ENCODE measurements around the gene SETBP1.
"Not testable (repeated sequence)": the region's sequence is repeated elsewhere in the genome, so short reads cannot be mapped to it uniquely, and the experiment has no call there.

Gene SETBP1

DNA sequence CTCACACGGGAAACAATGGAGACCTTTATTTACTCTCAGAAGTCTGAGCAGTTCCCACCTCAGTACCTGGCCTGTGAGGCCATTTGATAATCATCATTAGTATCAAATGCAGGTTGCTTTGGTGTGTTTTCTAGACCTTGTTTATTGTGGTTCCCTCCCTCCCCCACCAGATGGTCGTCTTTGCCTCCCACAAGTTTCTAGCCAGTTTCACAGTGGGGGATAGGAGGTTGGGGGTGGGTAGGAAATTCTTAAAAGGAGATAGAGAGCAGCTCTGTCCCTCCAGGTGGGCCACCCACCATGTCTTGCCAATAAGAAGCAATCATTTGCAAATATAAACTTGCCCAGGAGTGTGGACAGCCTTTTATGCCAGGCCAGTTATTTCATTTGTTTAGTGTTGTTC lies 31.3 kb downstream of the SETBP1 start:
- DNase-seq (ENCODE audit: low read depth): no peak
- H3K4me3 ChIP-seq (ENCODE audit: low read depth, low read length): no peak overlapping the region
- TF ChIP-seq, protein P1, sequence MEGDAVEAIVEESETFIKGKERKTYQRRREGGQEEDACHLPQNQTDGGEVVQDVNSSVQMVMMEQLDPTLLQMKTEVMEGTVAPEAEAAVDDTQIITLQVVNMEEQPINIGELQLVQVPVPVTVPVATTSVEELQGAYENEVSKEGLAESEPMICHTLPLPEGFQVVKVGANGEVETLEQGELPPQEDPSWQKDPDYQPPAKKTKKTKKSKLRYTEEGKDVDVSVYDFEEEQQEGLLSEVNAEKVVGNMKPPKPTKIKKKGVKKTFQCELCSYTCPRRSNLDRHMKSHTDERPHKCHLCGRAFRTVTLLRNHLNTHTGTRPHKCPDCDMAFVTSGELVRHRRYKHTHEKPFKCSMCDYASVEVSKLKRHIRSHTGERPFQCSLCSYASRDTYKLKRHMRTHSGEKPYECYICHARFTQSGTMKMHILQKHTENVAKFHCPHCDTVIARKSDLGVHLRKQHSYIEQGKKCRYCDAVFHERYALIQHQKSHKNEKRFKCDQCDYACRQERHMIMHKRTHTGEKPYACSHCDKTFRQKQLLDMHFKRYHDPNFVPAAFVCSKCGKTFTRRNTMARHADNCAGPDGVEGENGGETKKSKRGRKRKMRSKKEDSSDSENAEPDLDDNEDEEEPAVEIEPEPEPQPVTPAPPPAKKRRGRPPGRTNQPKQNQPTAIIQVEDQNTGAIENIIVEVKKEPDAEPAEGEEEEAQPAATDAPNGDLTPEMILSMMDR (IDR thresholded peaks at IDR 0.05; ENCODE audit: low read depth, low read length, missing control alignments): no peak

DNA sequence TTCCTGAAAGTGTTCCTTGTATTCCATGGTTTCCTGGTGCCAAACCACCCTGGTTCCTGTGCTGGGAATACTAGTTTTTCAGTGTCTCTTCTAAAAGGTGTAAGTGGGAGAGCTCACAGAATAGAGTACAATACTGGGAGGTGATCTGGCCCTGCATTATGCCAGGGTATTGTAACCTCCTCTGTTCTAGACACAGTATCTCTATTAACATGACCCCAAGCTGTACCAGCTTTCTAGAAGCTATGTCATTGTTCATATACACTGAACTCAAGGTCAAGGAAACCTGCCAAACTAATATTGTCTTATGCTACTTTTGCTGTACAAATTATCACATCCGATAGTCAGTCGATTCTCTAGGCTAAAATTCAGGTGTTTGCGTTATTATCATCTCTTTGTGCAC lies 32.7 kb downstream of the SETBP1 start:
- no peak overlapping the region for H3K4me3 ChIP-seq (ENCODE audit: low read depth, low read length)
- DNase-seq (ENCODE audit: low read depth): no peak
- TF ChIP-seq, protein P1 (IDR thresholded peaks at IDR 0.05; ENCODE audit: low read depth, low read length, missing control alignments): no peak

DNA sequence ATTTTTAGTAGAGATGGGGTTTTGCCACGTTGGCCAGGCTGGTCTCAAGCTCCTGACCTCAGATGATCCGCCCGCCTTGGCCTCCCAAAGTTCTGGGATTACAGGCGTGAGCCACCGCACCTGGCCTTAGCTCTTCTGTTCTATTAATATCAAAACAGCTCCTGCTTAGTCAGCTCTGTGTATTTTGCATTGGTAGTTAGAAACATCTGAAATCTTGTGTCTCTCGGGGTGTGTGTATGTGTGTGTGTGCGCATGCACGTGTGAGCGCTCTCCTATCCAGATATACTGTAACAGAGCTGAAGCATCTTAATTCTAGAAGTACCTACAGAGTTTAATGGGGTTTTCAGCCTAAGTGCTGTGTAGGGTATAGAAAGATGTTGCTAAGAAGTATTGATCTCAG lies 33.7 kb downstream of the SETBP1 start:
- H3K4me3 ChIP-seq (ENCODE audit: low read depth, low read length): no peak overlapping the region
- TF ChIP-seq, protein P1 (IDR thresholded peaks at IDR 0.05; ENCODE audit: low read depth, low read length, missing control alignments): no peak
- no peak for DNase-seq (ENCODE audit: low read depth)

DNA sequence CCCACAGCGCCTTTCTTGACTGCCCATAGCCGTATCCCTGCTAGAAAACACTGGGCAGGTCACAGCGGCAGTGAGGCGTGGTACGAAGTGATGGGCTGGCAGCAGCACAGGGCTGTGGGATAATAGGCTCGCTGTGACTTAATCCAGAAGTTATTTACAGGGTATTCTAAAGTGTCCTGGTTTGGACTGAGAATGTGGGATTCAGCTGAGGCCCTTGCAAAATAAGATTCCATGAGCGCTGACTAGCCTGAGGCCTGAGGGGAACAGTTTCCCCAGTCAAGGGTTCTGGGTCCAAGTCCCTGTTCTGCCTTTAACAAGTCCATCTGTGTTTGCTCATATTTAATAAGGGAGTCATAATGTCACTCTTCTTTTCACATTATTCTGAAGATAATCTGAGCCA lies 34.6 kb downstream of the SETBP1 start:
- no peak for DNase-seq (ENCODE audit: low read depth)
- TF ChIP-seq, protein P1 (IDR thresholded peaks at IDR 0.05; ENCODE audit: low read depth, low read length, missing control alignments): no peak
- H3K4me3 ChIP-seq (ENCODE audit: low read depth, low read length): no peak overlapping the region

DNA sequence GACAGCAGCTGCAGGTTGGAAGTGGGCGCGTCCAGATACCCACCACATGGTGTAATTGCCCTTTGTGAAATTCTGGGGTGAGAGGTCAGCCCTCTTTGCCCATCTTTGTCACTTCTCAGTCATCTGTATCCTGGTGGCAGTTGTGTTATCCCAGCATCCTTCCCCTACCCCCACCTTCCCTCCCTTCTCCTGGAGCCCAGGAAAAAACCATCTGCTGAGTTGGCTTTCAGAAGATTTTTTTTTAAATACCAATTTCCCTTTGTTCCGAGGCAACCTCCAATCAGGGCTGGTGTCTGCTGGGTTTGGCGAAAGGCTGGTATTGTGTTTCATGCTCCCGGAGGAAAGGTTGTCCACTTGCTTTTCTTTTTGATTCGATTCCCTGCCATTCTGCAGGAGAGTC lies 35.2 kb downstream of the SETBP1 start:
- no peak for DNase-seq (ENCODE audit: low read depth)
- TF ChIP-seq, protein P1 (IDR thresholded peaks at IDR 0.05; ENCODE audit: low read depth, low read length, missing control alignments): no peak
- H3K4me3 ChIP-seq (ENCODE audit: low read depth, low read length): no peak overlapping the region

DNA sequence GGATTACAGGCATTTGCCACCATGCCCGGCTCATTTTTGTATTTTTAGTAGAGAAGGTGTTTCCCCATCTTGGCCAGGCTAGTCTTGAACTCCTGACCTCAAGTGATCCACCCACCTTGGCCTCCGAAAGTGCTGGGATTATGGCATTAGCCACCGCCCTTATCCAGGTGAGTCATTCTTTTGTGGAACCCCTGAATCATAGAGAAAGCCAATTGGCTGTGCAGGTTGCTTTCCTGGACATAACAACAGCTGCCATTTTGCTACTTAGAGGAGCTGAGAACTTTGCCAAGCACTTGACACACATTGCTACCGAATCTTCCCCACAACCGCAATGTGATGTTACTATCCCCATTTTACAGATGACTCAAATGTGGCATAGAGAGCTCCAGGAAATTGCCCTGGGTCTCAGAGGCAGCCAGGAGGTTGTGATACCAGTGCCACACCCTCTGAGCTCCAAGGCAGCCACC lies 36.0 kb downstream of the SETBP1 start:
- no peak for DNase-seq (ENCODE audit: low read depth)
- H3K4me3 ChIP-seq (ENCODE audit: low read depth, low read length): no peak overlapping the region

DNA sequence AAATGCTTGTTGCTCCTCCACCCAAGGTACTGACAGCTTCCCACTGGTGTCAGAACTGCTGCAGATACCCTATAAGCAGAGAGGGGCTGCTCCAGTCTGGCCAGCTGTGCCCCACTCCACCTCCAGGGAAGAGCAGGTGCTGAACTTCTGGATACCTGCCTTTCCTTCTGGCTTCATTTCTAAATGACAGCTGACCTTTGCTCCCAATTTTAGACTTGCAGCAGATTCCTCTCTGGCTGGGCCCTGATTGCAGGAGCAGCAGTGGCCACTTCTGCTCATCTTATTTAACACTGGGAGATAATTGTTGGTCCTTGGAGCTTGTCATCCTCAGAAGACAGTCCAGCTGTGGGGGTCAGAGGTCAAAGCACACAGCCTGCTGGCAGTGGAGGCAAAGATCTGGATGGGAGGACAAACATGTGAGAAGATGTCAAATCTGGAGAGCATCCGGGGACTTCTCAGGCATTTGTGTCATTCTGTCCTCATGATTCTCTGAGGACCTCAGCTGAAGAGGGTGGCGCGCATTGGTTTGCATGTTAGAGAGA lies 38.9 kb downstream of the SETBP1 start:
- no peak overlapping the region for H3K4me3 ChIP-seq (ENCODE audit: low read depth, low read length)
- no peak for DNase-seq (ENCODE audit: low read depth)
- TF ChIP-seq, protein P1 (IDR thresholded peaks at IDR 0.05; ENCODE audit: low read depth, low read length, missing control alignments): no peak

More for the DNA sequence above, 36.0 kb downstream of the SETBP1 start:
- TF ChIP-seq, protein P1 (IDR thresholded peaks at IDR 0.05; ENCODE audit: low read depth, low read length, missing control alignments): no peak

DNA sequence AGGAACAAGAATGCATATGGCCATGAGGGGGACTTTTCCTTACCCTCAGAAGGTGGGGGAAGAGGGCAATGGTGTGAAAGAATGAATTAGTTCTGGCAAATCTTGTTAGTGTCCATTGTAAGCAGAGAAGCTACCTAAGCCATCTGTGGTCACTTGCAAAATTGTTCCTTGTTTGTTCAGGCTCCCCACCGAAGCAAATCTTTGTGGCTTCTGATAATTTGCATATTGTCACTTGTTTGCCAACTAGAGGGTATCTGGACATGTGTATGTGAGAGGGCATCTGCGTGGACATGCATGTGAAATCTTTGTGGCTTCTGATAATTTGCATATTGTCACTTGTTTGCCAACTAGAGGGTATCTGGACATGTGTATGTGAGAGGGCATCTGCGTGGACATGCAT lies 41.1 kb downstream of the SETBP1 start:
- not testable (repeated sequence) for H3K4me3 ChIP-seq (ENCODE audit: low read depth, low read length); DNase-seq (ENCODE audit: low read depth)

All from GM12864 (cell line).